GM12864 (cell line): ENCODE data around the gene YARS1.
"Not testable (repeated sequence)": the region's sequence is repeated elsewhere in the genome, so short reads cannot be mapped to it uniquely, and the experiment has no call there.

Experiments used
- DNase-seq: peaks from one replicate; pipeline ENCODE4 v3.0.0-alpha.2; 2011; ENCODE audit warnings: low read depth
- H3K4me3 ChIP-seq: 2 replicates; pipeline ENCODE4 v1.5.1; 2011; ENCODE audit warnings: mild to moderate bottlenecking, low read depth, low read length, control low read depth
- TF ChIP-seq, protein P1 (sequence below): IDR thresholded peaks from 2 replicates; pipeline ENCODE4 v1.5.1; 2011; ENCODE audit warnings: low read depth, mild to moderate bottlenecking, moderate library complexity, low read length, control low read depth, inconsistent platforms; ENCODE audit errors: missing control alignments

The YARS1 gene

DNA sequence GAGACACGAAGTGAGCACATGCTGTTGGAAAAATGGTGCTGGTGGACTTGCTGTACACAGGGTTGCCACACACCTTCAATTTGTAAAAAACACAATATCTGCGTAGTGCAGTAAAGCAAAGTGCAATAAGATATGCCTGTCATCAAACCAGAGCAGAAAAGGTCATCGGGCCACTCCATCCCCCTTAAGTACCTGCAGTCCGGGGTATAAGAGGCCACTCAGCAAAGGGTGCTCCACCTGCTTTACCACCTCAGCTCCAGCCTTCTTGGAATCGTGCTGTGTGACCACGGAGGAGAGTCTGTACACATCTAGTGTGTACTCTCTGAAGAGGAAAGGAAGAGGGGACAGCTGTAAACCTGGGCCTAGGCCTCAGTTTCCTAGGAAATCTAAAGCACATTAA is 10.9 kb downstream of the YARS1 start:
- no peak overlapping the region for H3K4me3 ChIP-seq
- TF ChIP-seq, protein P1, sequence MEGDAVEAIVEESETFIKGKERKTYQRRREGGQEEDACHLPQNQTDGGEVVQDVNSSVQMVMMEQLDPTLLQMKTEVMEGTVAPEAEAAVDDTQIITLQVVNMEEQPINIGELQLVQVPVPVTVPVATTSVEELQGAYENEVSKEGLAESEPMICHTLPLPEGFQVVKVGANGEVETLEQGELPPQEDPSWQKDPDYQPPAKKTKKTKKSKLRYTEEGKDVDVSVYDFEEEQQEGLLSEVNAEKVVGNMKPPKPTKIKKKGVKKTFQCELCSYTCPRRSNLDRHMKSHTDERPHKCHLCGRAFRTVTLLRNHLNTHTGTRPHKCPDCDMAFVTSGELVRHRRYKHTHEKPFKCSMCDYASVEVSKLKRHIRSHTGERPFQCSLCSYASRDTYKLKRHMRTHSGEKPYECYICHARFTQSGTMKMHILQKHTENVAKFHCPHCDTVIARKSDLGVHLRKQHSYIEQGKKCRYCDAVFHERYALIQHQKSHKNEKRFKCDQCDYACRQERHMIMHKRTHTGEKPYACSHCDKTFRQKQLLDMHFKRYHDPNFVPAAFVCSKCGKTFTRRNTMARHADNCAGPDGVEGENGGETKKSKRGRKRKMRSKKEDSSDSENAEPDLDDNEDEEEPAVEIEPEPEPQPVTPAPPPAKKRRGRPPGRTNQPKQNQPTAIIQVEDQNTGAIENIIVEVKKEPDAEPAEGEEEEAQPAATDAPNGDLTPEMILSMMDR: no peak
- DNase-seq: no peak

DNA sequence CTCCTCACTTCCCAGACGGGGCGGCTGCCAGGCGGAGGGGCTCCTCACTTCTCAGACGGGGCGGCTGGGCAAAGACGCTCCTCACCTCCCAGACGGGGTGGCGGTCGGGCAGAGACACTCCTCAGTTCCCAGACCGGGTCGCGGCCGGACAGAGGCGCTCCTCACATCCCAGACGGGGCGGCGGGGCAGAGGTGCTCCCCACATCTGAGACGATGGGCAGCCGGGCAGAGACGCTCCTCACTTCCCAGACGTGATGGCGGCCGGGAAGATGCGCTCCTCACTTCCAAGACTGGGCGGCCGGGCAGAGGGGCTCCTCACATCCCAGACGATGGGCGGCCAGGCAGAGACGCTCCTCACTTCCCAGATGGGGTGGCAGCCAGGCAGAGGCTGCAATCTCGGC is 12.7 kb downstream of the YARS1 start:
- H3K4me3 ChIP-seq, DNase-seq: not testable (repeated sequence)

GRCh38 chr1:32801096-32801715 is 16.0 kb downstream of the YARS1 start:
- TF ChIP-seq, protein P1: no peak
- no peak for DNase-seq
- no peak overlapping the region for H3K4me3 ChIP-seq

DNA sequence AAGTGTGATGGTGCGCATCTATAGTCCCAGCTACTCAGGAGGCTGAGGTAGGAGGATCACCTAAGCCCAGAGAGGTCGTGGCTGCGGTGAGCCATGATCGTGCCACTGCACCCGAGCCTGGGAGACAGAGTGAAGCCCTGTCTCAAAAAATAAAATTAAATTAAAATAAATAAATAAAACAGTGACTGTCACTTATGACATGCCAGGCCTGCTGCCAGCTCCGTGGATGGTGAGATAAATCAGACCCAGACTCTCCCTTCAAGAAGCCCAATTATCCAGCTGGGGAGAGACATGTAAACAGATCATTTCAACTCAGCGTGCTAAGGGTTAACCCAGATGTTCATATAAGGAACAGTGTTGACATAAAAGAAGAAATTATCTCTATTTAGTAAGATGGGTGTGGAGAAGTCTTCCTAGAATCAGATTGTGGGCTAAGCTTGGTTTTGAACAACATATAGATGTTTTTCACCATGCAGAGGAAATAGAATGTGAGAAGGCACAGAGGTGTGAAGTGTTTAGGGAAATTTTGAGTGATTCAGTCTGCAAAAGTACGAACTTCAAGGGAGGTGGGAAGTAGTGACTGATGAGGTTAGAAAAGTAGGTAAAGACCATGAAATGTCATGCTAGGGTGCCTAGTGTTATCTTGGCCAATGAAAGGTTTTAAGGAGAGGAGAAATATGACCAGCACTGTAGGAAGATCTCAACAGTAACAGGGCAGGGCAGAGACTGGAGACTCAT is 18.3 kb downstream of the YARS1 start:
- TF ChIP-seq, protein P1: no peak
- no peak overlapping the region for H3K4me3 ChIP-seq
- no peak for DNase-seq

DNA sequence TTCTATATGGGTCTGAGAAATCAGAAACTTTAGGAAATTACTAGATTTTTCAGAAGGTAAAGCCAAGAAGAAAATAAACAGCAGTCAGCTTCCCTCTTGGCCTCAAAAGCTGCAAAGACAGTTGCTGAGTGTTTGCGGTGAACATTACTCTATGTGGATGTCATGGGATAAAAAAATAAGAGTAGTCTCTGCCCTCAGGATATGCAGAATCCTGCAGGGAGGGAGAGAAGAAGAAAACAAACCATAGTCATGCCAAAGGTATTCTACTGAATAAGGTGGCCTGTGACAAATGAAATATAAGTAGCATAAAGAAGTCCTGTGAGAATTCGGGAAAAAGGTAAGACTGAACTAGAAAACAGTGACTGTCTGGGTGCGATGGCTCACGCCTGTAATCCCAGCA is 19.0 kb downstream of the YARS1 start:
- TF ChIP-seq, protein P1: no peak
- DNase-seq: no peak
- H3K4me3 ChIP-seq: no peak overlapping the region

DNA sequence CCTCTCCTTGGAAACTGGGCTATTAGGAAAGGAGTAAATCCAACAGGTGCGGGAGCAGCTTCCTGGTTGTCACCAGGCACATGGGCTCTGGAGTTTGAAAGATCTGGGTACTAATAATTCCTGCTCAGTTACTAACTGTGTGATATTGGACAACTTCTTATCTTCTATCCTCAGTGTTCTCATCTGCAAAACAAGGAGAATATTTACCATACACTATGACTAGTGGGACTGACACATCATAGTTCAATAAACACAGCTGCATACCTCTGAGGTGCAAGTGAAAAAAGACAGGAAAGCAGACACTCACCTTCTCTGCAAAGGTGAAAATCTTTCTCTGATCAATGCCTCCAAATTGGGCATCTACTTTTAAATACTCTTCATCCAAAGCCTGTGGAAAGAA is 19.7 kb downstream of the YARS1 start:
- DNase-seq: no peak
- TF ChIP-seq, protein P1: no peak
- H3K4me3 ChIP-seq: no peak overlapping the region

- DNase-seq, H3K4me3 ChIP-seq: not testable (repeated sequence)
Observed at GRCh38 chr1:32795763-32796162, 21.4 kb downstream of the YARS1 start.

- no peak for DNase-seq
Observed at GRCh38 chr1:32791881-32792280, 25.3 kb downstream of the YARS1 start.

DNA sequence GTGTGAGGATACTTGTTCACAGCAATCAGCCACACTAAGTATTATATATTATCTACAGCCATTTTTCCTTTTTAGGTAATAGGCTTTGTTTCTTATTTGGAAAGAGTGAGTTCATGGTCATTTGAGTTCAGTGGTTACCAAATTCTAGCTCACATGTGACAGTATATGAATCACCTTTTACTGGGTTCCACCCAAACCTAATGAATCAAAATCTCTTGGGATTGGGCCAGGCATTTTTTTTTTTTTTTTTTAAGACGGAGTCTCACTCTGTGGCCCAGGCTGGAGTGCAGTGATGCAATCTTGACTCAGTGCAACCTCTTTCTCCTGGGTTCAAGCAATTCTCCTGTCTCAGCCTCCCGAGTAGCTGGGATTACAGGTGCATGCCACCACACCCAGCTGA is 27.8 kb downstream of the YARS1 start:
- not testable (repeated sequence) for DNase-seq, H3K4me3 ChIP-seq

More at GRCh38 chr1:32791881-32792280, 25.3 kb downstream of the YARS1 start:
- TF ChIP-seq, protein P1: no peak
- H3K4me3 ChIP-seq: no peak overlapping the region
